Panc1 (cell line): Measurements from ENCODE around the gene ZDHHC1.

Experiments
- CTCF ChIP-seq: fragments of 450-650 bp; IDR thresholded peaks from 2 replicates; pipeline ENCODE4 v1.5.1; 2017; ENCODE audit warnings: mild to moderate bottlenecking
- POLR2AphosphoS5 ChIP-seq: IDR thresholded peaks from 2 replicates; pipeline ENCODE4 v1.6.1; 2012; ENCODE audit warnings: mild to moderate bottlenecking, low read depth, low read length, moderate library complexity
- SIN3A ChIP-seq: IDR thresholded peaks from 2 replicates; pipeline ENCODE4 v1.6.1; 2012; ENCODE audit warnings: low read depth, mild to moderate bottlenecking, low read length, moderate library complexity, borderline replicate concordance; ENCODE audit not compliant: insufficient read depth
- TF ChIP-seq, protein P1 (sequence below), 2 experiments: IDR thresholded peaks; 2 replicates each; pipeline ENCODE4 v1.6.1; 2011 to 2012; ENCODE audit warnings: low read depth in 2 of 2, control low read depth in 1 of 2, low read length in 1 of 2, mild to moderate bottlenecking in 1 of 2, moderate library complexity in 1 of 2; ENCODE audit not compliant: insufficient read depth in 1 of 2

DNA sequence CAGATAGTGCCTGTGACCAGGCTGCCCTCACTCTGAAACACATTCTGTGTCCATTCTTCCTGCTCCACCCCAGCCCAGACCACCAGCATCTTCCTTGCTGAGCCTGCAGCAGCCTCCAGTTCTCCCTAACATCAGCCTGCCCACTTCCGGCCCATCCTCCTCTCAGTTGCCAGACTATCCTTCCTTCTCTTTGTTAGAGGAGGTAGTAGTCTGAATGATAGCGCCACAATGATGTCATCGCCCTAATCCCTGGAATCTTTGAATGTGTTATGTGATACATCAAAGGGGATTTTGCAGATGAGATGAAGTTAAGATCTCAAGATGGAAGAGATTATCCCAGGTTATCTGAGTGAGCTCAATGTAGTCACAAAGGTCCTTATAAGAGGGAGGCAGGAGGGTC lies 3.2 kb upstream of the ZDHHC1 start:
- TF ChIP-seq, protein P1, sequence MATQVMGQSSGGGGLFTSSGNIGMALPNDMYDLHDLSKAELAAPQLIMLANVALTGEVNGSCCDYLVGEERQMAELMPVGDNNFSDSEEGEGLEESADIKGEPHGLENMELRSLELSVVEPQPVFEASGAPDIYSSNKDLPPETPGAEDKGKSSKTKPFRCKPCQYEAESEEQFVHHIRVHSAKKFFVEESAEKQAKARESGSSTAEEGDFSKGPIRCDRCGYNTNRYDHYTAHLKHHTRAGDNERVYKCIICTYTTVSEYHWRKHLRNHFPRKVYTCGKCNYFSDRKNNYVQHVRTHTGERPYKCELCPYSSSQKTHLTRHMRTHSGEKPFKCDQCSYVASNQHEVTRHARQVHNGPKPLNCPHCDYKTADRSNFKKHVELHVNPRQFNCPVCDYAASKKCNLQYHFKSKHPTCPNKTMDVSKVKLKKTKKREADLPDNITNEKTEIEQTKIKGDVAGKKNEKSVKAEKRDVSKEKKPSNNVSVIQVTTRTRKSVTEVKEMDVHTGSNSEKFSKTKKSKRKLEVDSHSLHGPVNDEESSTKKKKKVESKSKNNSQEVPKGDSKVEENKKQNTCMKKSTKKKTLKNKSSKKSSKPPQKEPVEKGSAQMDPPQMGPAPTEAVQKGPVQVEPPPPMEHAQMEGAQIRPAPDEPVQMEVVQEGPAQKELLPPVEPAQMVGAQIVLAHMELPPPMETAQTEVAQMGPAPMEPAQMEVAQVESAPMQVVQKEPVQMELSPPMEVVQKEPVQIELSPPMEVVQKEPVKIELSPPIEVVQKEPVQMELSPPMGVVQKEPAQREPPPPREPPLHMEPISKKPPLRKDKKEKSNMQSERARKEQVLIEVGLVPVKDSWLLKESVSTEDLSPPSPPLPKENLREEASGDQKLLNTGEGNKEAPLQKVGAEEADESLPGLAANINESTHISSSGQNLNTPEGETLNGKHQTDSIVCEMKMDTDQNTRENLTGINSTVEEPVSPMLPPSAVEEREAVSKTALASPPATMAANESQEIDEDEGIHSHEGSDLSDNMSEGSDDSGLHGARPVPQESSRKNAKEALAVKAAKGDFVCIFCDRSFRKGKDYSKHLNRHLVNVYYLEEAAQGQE (IDR thresholded peaks at IDR 0.05; ENCODE audit: insufficient read depth in 1 of 2, low read depth in 2 of 2, low read length in 1 of 2): no peak
- no peak for TF ChIP-seq CTCF
- no peak for TF ChIP-seq SIN3A
- no peak for TF ChIP-seq POLR2AphosphoS5
